OCI-LY7 (cell line): ENCODE data around the gene TTC23L.

ENCODE experiments used
- CTCF ChIP-seq: fragments of 200-600 bp; sonication (generic); conservative IDR thresholded peaks from 2 replicates; pipeline ENCODE4 v1.5.1; 2014; ENCODE audit warnings: mild to moderate bottlenecking, antibody characterized with exemption, low read length, moderate library complexity, mixed read lengths
- EZH2phosphoT487 ChIP-seq: fragments of 200-600 bp; sonication (generic); IDR thresholded peaks from 2 replicates; pipeline ENCODE4 v1.6.1; 2018; ENCODE audit warnings: low read depth, borderline replicate concordance, mild to moderate bottlenecking, mixed run types, antibody characterized with exemption, low read length, moderate library complexity, mixed read lengths

GRCh38 chr5:34866989-34867471, 28.1 kb downstream of the TTC23L start:
- no peak for TF ChIP-seq CTCF
- no peak for TF ChIP-seq EZH2phosphoT487
